Lung (tissue), 12 donors: ENCODE data around the gene XPR1. TPM values are rescaled to one million over a fixed set of nuclear protein-coding genes. Genes with fewer than 3 reads are reported as not detected.
"Not testable (repeated sequence)": the region's sequence is repeated elsewhere in the genome, so short reads cannot be mapped to it uniquely, and the experiment has no call there.

ENCODE experiments used
- ATAC-seq: fragments of 200-7000 bp; cut with Tn5 transposase; one replicate; pipeline ENCODE4 v1.9.1; 2020; ENCODE audit warnings: moderate number of reproducible peaks; ENCODE audit not compliant: insufficient read depth, low FRiP score
- DNase-seq, 3 donors: peaks; one replicate each; pipeline ENCODE4 v3.0.0-alpha.2; 2013 to 2017
- H3K27ac ChIP-seq, 2 donors: one replicate each; pipeline ENCODE4 v1.5.1; 2013; ENCODE audit warnings: mild to moderate bottlenecking in 2 of 2, moderate library complexity in 2 of 2, control low read depth in 1 of 2, inconsistent platforms in 1 of 2, low read depth in 1 of 2, low read length in 1 of 2
- H3K27me3 ChIP-seq, 3 donors: one replicate each; pipeline ENCODE4 v1.5.1; 2013; ENCODE audit warnings: low read length in 2 of 3; ENCODE audit not compliant: control insufficient read depth in 3 of 3, insufficient read depth in 3 of 3
- H3K36me3 ChIP-seq, 4 donors: one replicate each; pipeline ENCODE4 v1.5.1; 2013; ENCODE audit warnings: low read length in 4 of 4, mild to moderate bottlenecking in 1 of 4, moderate library complexity in 1 of 4; ENCODE audit not compliant: control insufficient read depth in 4 of 4, insufficient read depth in 4 of 4
- H3K4me1 ChIP-seq, 5 donors: one replicate each; pipeline ENCODE4 v1.5.1; 2013; ENCODE audit warnings: low read length in 5 of 5, mild to moderate bottlenecking in 2 of 5, moderate library complexity in 1 of 5; ENCODE audit not compliant: control insufficient read depth in 5 of 5, insufficient read depth in 5 of 5
- H3K4me3 ChIP-seq: one replicate; pipeline ENCODE4 v1.5.1; 2013; ENCODE audit warnings: mild to moderate bottlenecking, control low read depth, moderate library complexity
- H3K9ac ChIP-seq, 2 donors: one replicate each; pipeline ENCODE4 v1.5.1; 2013; ENCODE audit warnings: low read length in 2 of 2, control low read depth in 1 of 2; ENCODE audit not compliant: insufficient read depth in 1 of 2
- H3K9me3 ChIP-seq, 4 donors: one replicate each; pipeline ENCODE4 v1.5.1; 2013; ENCODE audit warnings: low read length in 3 of 4, mild to moderate bottlenecking in 1 of 4, moderate library complexity in 1 of 4; ENCODE audit not compliant: control insufficient read depth in 4 of 4, insufficient read depth in 3 of 4
- CTCF ChIP-seq: IDR thresholded peaks from 2 replicates; pipeline ENCODE4 v1.5.1; 2012; ENCODE audit warnings: mild to moderate bottlenecking; ENCODE audit errors: control extremely low read depth, extremely low read depth
- WGBS, 2 donors: extraction: QIAGEN DNeasy Blood & Tissue Kit; methylation state at CpG; one replicate each; pipeline ENCODE4 v1.1.7; 2013; 5-methylcytosine and 5-hydroxymethylcytosine counted together
- polyA plus RNA-seq, 2 donors: library from polyadenylated mRNA; stranded (reverse); fragments of 200-250 nt; gene quantifications; one replicate each; pipeline ENCODE4 v1.2.1, GENCODE V29; 2013
- total RNA-seq, 2 donors: library from RNA; depleted of rRNA in 1 of 2; stranded (reverse); fragments of >200 nt in 1 of 2; gene quantifications; one replicate each; pipeline ENCODE4 v1.2.1, GENCODE V29; 2014 to 2021
- donor health status: control.
- donor health status: control.
- donor health status: Bipolar disorder and iron deficiency.
- donor health status: healthy.
- donor health status: DM: yes; HTN: yes; CAD: no.

XPR1 gene
- total and polyA plus RNA-seq, 4 donors: 7.4 to 44.0 (median 21.9) TPM

- H3K9ac ChIP-seq: no peak overlapping the region
- no peak for TF ChIP-seq CTCF
- 91 to 93% methylated on average over 8 of the region's 8 CpGs for WGBS, 2 donors
- no peaks in the 10 kb centered on the region for H3K36me3 ChIP-seq
- peaks cover 0 to 21% (median 3%) of the 10 kb centered on the region in 4 donors for H3K9me3 ChIP-seq
- ATAC-seq (no peak), DNase-seq (no peak)
- H3K27me3 ChIP-seq: no peaks in the 10 kb centered on the region
- H3K4me3 ChIP-seq: no peak overlapping the region
- H3K27ac ChIP-seq: no peak overlapping the region
- peaks cover 1 to 11% (median 8%) of the 10 kb centered on the region in 5 donors for H3K4me1 ChIP-seq
Observed at GRCh38 chr1:180695282-180695681, 63.5 kb downstream of the XPR1 start.

GRCh38 chr1:180696361-180696760 lies 64.5 kb downstream of the XPR1 start:
- ATAC-seq (no peak), DNase-seq (no peak)
- Histone ChIP-seq H3K27ac (no peak overlapping the region), H3K9me3 (peaks cover 0 to 21% (median 3%) of the 10 kb centered on the region in 4 donors), H3K4me1 (peaks cover 1 to 10% (median 8%) of the 10 kb centered on the region in 5 donors), H3K9ac (no peak overlapping the region), H3K27me3 (no peaks in the 10 kb centered on the region), H3K4me3 (no peak overlapping the region), H3K36me3 (no peaks in the 10 kb centered on the region)
- 93 to 98% methylated on average over 1 of the region's 1 CpG for WGBS, 2 donors
- no peak for TF ChIP-seq CTCF

- DNase-seq (no peak), ATAC-seq (no peak)
- no peak for TF ChIP-seq CTCF
- WGBS, 2 donors: 98 to 100% methylated on average over 1 of the region's 1 CpG
- no peaks in the 10 kb centered on the region for H3K27me3 ChIP-seq
- H3K4me1 ChIP-seq: peaks cover 0 to 6% (median 0%) of the 10 kb centered on the region in 5 donors
- no peaks in the 10 kb centered on the region for H3K36me3 ChIP-seq
- H3K4me3 ChIP-seq: no peak overlapping the region
- no peak overlapping the region for H3K9ac ChIP-seq
- peaks cover 0 to 21% (median 5%) of the 10 kb centered on the region in 4 donors for H3K9me3 ChIP-seq
- H3K27ac ChIP-seq: no peak overlapping the region
Observed at GRCh38 chr1:180698580-180698979, 66.8 kb downstream of the XPR1 start.

- H3K9me3 ChIP-seq, ATAC-seq, DNase-seq, H3K9ac ChIP-seq, H3K27ac ChIP-seq, H3K36me3 ChIP-seq, H3K4me3 ChIP-seq, H3K4me1 ChIP-seq, H3K27me3 ChIP-seq: not testable (repeated sequence)
- 98 to 99% methylated on average over 2 of the region's 2 CpGs for WGBS, 2 donors
Observed at GRCh38 chr1:180702376-180702775, 70.6 kb downstream of the XPR1 start.

- not testable (repeated sequence) for ATAC-seq, H3K27ac ChIP-seq, H3K36me3 ChIP-seq, DNase-seq, H3K4me3 ChIP-seq, H3K9ac ChIP-seq, H3K4me1 ChIP-seq, H3K9me3 ChIP-seq, H3K27me3 ChIP-seq
- 90 to 96% methylated on average over 22 to 30 of the region's 30 CpGs for WGBS, 2 donors
Observed at GRCh38 chr1:180710746-180711145, 78.9 kb downstream of the XPR1 start.

- WGBS, 2 donors: 96 to 99% methylated on average over 16 to 17 of the region's 19 CpGs
- not testable (repeated sequence) for H3K9me3 ChIP-seq, H3K9ac ChIP-seq, H3K4me1 ChIP-seq, H3K36me3 ChIP-seq, H3K27ac ChIP-seq, H3K4me3 ChIP-seq, ATAC-seq, DNase-seq, H3K27me3 ChIP-seq
Observed at GRCh38 chr1:180711260-180711659, 79.4 kb downstream of the XPR1 start.
